ENCODE measurements around the gene ZDHHC22.
"Not testable (repeated sequence)": the region's sequence is repeated elsewhere in the genome, so short reads cannot be mapped to it uniquely, and the experiment has no call there.

Gene ZDHHC22

DNA sequence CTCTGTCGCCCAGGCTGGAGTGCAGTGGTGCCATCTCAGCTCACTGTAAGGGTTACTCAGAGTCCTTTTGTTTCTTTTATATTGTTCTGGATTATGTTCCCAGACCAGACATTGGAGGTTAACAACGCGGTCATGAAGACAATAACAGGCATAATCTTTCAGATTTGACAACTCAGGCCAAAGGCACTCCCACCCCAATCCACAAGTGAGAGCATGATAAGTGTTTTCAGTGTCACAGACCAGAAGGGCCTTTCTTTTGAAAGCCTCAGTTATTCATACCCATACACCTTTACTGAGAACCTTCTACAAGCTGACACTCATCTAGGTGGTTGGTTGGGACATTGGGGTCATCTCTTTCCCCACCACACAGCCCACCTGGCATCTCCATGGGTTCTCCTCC is 37.1 kb upstream of the ZDHHC22 start:
- Histone ChIP-seq H3K27me3 (replicated peaks; ENCODE audit: control insufficient read depth, insufficient read depth, low read length) (peaks cover 40% of the 10 kb centered on the region), H3K36me3 (ENCODE audit: control insufficient read depth, insufficient read depth, low read length, severe bottlenecking) (no peaks in the 10 kb centered on the region), H3K9ac (ENCODE audit: low read length) (no peak overlapping the region), H3K4me3 (ENCODE audit: low read length) (no peak overlapping the region), H3K9me3 (ENCODE audit: control insufficient read depth, low read length) (no peaks in the 10 kb centered on the region), H3K4me1 (ENCODE audit: control insufficient read depth, insufficient read depth, low read length) (no peaks in the 10 kb centered on the region)
- DNase-seq (ENCODE audit: low read depth) = no peak

DNA sequence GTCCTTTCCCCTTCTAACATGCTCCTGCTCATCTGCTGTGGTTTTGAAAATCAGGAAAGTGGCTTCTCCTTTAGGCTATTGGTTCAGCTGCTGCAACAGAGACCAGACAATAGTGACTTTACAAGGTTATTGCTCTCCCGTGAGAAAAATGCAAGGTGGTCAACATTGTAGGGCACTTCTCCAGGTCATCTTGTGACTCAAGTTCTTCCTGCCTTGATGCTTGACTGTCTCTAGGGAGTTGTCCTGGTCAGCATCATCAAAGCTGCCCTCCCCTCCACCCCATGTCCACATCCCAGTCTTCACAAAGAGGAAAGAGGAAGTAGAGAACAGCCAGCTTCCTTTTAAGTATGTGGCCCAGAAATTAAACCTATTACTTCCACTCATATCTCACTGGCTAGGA is 36.1 kb upstream of the ZDHHC22 start:
- no peaks in the 10 kb centered on the region for H3K9me3 ChIP-seq (ENCODE audit: control insufficient read depth, low read length)
- H3K4me1 ChIP-seq (ENCODE audit: control insufficient read depth, insufficient read depth, low read length) = no peaks in the 10 kb centered on the region
- no peak overlapping the region for H3K9ac ChIP-seq (ENCODE audit: low read length)
- peaks cover 36% of the 10 kb centered on the region for H3K27me3 ChIP-seq (replicated peaks; ENCODE audit: control insufficient read depth, insufficient read depth, low read length)
- no peak overlapping the region for H3K4me3 ChIP-seq (ENCODE audit: low read length)
- no peaks in the 10 kb centered on the region for H3K36me3 ChIP-seq (ENCODE audit: control insufficient read depth, insufficient read depth, low read length, severe bottlenecking)
- no peak for DNase-seq (ENCODE audit: low read depth)

DNA sequence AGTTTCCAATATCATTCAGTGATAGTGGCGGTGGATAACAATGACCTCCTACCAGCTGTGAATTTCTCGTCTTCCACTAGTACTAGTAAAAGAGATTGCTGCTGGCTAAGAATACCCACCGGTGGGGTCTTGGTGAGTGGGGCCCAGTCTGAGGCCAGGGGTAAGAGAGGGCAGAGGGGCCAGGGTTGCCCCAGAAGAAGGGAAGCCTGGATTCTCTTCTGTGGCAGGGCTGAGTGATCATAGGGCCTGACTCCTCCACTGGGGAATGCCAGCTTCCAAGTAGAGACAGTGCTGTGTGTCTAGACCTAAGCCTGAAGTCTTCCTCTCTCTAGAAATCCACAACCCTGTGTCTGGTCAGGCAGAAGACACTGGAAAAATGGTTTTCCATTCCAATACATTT is 34.3 kb upstream of the ZDHHC22 start:
- H3K36me3 ChIP-seq (ENCODE audit: control insufficient read depth, insufficient read depth, low read length, severe bottlenecking) = no peaks in the 10 kb centered on the region
- peaks cover 4% of the 10 kb centered on the region for H3K9me3 ChIP-seq (ENCODE audit: control insufficient read depth, low read length)
- H3K4me1 ChIP-seq (ENCODE audit: control insufficient read depth, insufficient read depth, low read length) = no peaks in the 10 kb centered on the region
- no peak overlapping the region for H3K4me3 ChIP-seq (ENCODE audit: low read length)
- H3K9ac ChIP-seq (ENCODE audit: low read length) = no peak overlapping the region
- H3K27me3 ChIP-seq (replicated peaks; ENCODE audit: control insufficient read depth, insufficient read depth, low read length) = peaks cover 18% of the 10 kb centered on the region
- DNase-seq (ENCODE audit: low read depth) = no peak

DNA sequence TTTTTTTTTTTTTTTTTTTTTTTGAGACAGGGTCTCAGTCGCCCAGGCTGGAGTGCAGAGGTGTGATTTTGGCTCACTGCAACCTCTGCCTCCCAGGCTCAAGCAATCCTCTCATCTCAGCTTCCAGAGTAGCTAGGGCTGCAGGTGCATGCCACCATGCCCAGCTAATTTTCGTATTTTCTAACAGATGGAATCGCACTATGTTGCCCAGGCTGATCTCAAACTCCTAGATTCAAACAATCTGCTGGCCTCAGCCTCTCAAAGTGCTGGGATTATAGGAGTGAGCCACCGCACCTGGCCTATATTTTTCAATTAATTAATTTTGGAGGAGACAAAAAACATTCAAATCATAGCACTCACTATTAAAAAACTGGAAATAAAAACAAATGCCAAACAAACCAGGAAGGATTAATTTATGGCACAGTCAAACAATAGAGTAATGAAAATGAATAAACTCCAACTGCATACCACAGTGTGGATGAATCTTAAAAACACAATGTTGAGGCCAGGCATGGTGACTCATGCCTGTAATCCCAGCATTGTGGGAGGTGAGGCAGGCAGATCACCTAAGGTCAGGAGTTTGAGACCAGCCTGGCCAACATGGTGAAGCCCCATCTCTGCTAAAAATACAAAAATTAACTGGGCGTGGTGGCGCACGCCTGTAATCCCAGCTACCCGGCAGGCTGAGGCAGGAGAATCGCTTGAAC is 32.5 kb upstream of the ZDHHC22 start:
- Histone ChIP-seq H3K9me3 (ENCODE audit: control insufficient read depth, low read length) (peaks cover 19% of the 10 kb centered on the region), H3K27me3 (replicated peaks; ENCODE audit: control insufficient read depth, insufficient read depth, low read length) (peaks cover 13% of the 10 kb centered on the region)
- H3K4me1 ChIP-seq (ENCODE audit: control insufficient read depth, insufficient read depth, low read length); DNase-seq (ENCODE audit: low read depth); H3K9ac ChIP-seq (ENCODE audit: low read length); H3K36me3 ChIP-seq (ENCODE audit: control insufficient read depth, insufficient read depth, low read length, severe bottlenecking); H3K4me3 ChIP-seq (ENCODE audit: low read length): not testable (repeated sequence)

DNA sequence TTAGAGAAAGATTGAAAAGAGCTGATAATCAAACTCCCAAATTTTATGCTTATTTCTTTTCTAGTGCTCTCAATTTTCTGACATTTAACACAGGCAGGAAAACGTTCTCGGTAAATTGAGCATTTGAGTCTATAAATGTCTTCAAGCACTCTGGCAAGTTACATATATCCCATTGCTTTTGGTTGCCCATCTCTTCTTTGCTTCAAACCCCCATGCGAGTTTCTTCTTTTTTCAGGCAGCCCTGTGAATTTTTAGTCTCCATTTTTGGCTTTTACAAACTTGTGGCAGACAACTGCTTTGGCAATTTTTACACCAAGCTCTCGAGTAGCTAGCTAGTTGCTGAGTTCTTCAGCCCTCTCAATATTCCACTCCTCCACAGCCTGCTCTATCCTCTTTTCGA is 31.3 kb upstream of the ZDHHC22 start:
- DNase-seq (ENCODE audit: low read depth) = no peak
- peaks cover 21% of the 10 kb centered on the region for H3K9me3 ChIP-seq (ENCODE audit: control insufficient read depth, low read length)
- no peaks in the 10 kb centered on the region for H3K36me3 ChIP-seq (ENCODE audit: control insufficient read depth, insufficient read depth, low read length, severe bottlenecking)
- H3K4me3 ChIP-seq (ENCODE audit: low read length) = no peak overlapping the region
- H3K27me3 ChIP-seq (replicated peaks; ENCODE audit: control insufficient read depth, insufficient read depth, low read length) = peaks cover 13% of the 10 kb centered on the region
- no peak overlapping the region for H3K9ac ChIP-seq (ENCODE audit: low read length)
- no peaks in the 10 kb centered on the region for H3K4me1 ChIP-seq (ENCODE audit: control insufficient read depth, insufficient read depth, low read length)

DNA sequence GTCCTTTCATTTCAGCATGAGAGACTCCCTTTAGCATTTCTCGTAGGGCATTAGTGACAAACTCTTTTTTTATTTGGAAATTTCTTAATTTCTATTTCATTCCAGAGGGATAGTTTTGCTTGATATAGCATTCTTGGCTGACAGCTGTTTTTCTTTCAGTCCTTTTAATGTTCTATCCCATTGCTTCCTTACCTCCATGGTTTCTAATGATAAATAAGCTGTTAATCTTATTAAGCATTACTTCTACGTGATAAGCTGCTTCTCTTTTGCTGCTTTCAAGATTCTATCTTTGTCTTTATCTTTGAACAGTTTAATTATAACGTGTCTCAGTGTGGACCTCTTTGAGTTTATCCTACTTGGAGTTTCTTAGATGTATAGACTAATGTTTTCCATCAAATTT is 28.5 kb upstream of the ZDHHC22 start:
- no peak for DNase-seq (ENCODE audit: low read depth)
- Histone ChIP-seq H3K9ac (ENCODE audit: low read length) (no peak overlapping the region), H3K27me3 (replicated peaks; ENCODE audit: control insufficient read depth, insufficient read depth, low read length) (peaks cover 9% of the 10 kb centered on the region)

DNA sequence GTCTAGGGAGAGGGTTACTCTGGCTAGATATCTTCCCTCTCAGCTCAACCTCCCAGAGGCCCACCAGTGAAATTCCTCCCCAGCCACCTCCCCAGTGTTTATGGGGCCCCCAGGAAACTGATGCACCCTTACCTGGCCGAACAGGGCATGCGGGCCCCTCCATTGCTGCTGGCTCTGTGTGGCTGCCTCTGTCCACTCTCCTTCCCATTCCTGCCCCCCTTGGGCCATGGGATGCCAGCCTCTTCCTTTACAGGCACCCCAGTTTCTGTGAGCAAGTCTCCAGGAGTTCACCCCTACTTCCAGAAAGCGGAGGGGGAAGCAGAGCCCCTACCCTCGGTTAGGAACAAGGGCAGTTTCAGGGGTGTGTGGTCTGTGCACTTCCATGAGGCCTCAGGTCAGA is 19.4 kb upstream of the ZDHHC22 start:
- peaks cover 19% of the 10 kb centered on the region for H3K27me3 ChIP-seq (replicated peaks; ENCODE audit: control insufficient read depth, insufficient read depth, low read length)
- no peak overlapping the region for H3K9ac ChIP-seq (ENCODE audit: low read length)
- H3K9me3 ChIP-seq (ENCODE audit: control insufficient read depth, low read length) = no peaks in the 10 kb centered on the region
- DNase-seq (ENCODE audit: low read depth) = no peak
- no peaks in the 10 kb centered on the region for H3K36me3 ChIP-seq (ENCODE audit: control insufficient read depth, insufficient read depth, low read length, severe bottlenecking)
- H3K4me1 ChIP-seq (ENCODE audit: control insufficient read depth, insufficient read depth, low read length) = peaks cover 9% of the 10 kb centered on the region
- no peak overlapping the region for H3K4me3 ChIP-seq (ENCODE audit: low read length)

More for the DNA sequence above, 28.5 kb upstream of the ZDHHC22 start:
- Histone ChIP-seq H3K4me1 (ENCODE audit: control insufficient read depth, insufficient read depth, low read length) (no peaks in the 10 kb centered on the region), H3K36me3 (ENCODE audit: control insufficient read depth, insufficient read depth, low read length, severe bottlenecking) (no peaks in the 10 kb centered on the region), H3K4me3 (ENCODE audit: low read length) (no peak overlapping the region), H3K9me3 (ENCODE audit: control insufficient read depth, low read length) (peaks cover 21% of the 10 kb centered on the region)

DNA sequence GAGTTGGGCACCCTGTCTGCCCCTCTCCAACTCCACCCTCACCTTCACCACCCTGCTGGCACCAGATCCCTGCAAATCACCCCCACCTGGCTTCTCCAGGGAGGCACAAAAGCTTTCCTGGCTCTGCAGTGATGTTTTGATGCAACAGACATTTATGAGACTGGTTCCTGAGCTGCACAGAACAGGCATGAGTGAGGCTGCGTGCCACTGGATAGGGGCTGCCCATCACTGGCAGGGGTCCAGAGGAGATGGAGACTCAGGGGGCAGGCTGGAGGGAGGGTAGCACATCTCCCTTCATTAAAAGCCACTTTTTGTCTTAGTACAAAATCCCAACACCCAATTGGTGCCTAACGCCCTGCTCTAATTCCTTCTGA is 17.3 kb upstream of the ZDHHC22 start:
- H3K36me3 ChIP-seq (ENCODE audit: control insufficient read depth, insufficient read depth, low read length, severe bottlenecking) = no peaks in the 10 kb centered on the region
- peaks cover 39% of the 10 kb centered on the region for H3K27me3 ChIP-seq (replicated peaks; ENCODE audit: control insufficient read depth, insufficient read depth, low read length)
- peaks cover 9% of the 10 kb centered on the region for H3K4me1 ChIP-seq (ENCODE audit: control insufficient read depth, insufficient read depth, low read length)
- H3K9me3 ChIP-seq (ENCODE audit: control insufficient read depth, low read length) = no peaks in the 10 kb centered on the region
- DNase-seq (ENCODE audit: low read depth) = no peak
- no peak overlapping the region for H3K9ac ChIP-seq (ENCODE audit: low read length)
- no peak overlapping the region for H3K4me3 ChIP-seq (ENCODE audit: low read length)

DNA sequence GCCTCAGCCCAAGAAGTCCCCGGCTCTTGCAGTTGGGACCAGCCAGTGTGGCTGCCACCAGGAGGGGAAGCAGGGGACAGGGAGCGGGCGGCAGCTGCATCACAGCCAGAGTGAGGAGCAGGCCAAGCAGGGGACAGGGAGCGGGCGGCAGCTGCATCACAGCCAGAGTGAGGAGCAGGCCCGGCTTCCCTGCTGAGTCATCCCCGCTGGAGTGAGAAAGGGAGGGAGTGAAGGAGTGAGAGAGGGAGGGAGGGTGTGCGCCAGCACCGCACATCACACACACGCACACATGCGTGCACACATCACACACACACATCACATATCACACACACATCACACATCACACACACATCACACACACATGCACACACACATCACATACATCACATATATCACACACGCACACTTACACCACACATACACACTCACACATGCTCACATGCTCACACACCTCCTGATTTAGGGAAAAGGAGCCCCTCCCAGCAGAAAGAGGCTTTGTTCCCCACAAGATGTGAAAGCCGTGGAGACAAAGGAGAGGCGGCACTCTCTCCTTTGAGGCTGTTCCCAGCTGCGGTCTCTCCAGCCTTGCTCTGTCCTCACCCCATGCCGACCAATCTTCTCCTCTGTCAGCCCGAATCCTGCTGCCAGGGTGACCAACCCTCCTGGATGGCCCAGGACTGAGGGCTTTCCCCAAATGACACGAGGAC is 16.7 kb upstream of the ZDHHC22 start:
- Histone ChIP-seq H3K27me3 (replicated peaks; ENCODE audit: control insufficient read depth, insufficient read depth, low read length) (peaks cover 44% of the 10 kb centered on the region), H3K9ac (ENCODE audit: low read length) (peak overlapping the region; percentile 56), H3K9me3 (ENCODE audit: control insufficient read depth, low read length) (no peaks in the 10 kb centered on the region), H3K4me3 (ENCODE audit: low read length) (peak overlapping the region; percentile 8), H3K4me1 (ENCODE audit: control insufficient read depth, insufficient read depth, low read length) (peaks cover 9% of the 10 kb centered on the region), H3K36me3 (ENCODE audit: control insufficient read depth, insufficient read depth, low read length, severe bottlenecking) (no peaks in the 10 kb centered on the region)
- peak; percentile 85 for DNase-seq (ENCODE audit: low read depth)

DNA sequence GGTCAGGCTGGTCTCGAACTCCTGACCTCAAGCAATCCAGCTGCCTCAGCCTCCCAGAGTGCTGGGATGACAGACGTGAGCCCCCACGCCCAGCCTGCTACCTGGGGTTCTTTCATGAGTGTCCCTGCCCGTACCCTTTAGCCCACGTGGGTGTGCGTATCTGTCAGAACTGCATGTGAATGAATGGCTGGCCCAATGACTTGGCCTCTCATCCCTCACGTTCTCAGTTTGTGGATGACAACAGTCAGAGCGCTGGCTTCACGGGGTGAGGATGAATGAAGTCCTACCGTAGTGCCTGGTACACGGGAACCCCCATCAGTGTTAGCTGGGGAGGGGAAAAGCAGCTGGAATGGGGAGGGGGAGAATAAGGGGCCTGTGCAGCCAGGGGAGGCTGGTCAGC is 16.1 kb upstream of the ZDHHC22 start:
- peaks cover 50% of the 10 kb centered on the region for H3K27me3 ChIP-seq (replicated peaks; ENCODE audit: control insufficient read depth, insufficient read depth, low read length)
- DNase-seq (ENCODE audit: low read depth) = no peak
- peak overlapping the region; percentile 56 for H3K9ac ChIP-seq (ENCODE audit: low read length)
- H3K36me3 ChIP-seq (ENCODE audit: control insufficient read depth, insufficient read depth, low read length, severe bottlenecking) = no peaks in the 10 kb centered on the region
- H3K4me1 ChIP-seq (ENCODE audit: control insufficient read depth, insufficient read depth, low read length) = peaks cover 9% of the 10 kb centered on the region
- no peak overlapping the region for H3K4me3 ChIP-seq (ENCODE audit: low read length)
- no peaks in the 10 kb centered on the region for H3K9me3 ChIP-seq (ENCODE audit: control insufficient read depth, low read length)

DNA sequence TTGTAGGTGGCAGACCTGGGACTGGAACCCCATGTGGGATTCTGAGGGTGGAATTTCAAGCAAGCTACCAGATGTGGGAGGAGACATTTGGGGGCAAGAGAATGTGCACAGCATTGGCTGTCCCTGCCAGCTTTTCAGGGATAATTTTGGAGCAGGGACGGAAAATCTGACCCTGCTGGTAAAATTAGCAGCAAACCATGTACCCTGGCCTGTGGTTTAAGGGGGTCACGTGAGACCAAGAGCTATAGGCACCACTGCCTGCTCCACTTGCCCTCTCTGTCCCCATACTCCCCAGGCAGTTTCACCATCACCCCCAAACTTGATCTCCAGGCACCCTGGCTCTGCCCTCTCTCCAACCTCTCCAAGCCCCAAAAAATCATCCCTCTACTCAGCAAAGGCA is 13.5 kb upstream of the ZDHHC22 start:
- Histone ChIP-seq H3K9me3 (ENCODE audit: control insufficient read depth, low read length) (no peaks in the 10 kb centered on the region), H3K4me1 (ENCODE audit: control insufficient read depth, insufficient read depth, low read length) (peaks cover 9% of the 10 kb centered on the region), H3K27me3 (replicated peaks; ENCODE audit: control insufficient read depth, insufficient read depth, low read length) (peaks cover 31% of the 10 kb centered on the region), H3K9ac (ENCODE audit: low read length) (no peak overlapping the region), H3K36me3 (ENCODE audit: control insufficient read depth, insufficient read depth, low read length, severe bottlenecking) (no peaks in the 10 kb centered on the region), H3K4me3 (ENCODE audit: low read length) (no peak overlapping the region)
- no peak for DNase-seq (ENCODE audit: low read depth)
